Skin of body (tissue), 2 donors: Measurements from ENCODE around the gene TMEM266. TPM values are rescaled to one million over a fixed set of nuclear protein-coding genes. Genes with fewer than 3 reads are reported as not detected.
A peak's percentile ranks its signal among the peaks of the same experiment; 100 is the strongest.

Source experiments
- DNase-seq: peaks from one replicate; lab custom pipeline; 2025; lab: John Stamatoyannopoulos, UW
- total RNA-seq: library from RNA; depleted of rRNA; stranded (reverse); fragments of >200 nt; gene quantifications from one replicate; pipeline ENCODE4 v1.2.3, GENCODE V29; 2014

The TMEM266 gene
- total RNA-seq, 1 donor from 2014 or later, result 0.20 TPM

DNA sequence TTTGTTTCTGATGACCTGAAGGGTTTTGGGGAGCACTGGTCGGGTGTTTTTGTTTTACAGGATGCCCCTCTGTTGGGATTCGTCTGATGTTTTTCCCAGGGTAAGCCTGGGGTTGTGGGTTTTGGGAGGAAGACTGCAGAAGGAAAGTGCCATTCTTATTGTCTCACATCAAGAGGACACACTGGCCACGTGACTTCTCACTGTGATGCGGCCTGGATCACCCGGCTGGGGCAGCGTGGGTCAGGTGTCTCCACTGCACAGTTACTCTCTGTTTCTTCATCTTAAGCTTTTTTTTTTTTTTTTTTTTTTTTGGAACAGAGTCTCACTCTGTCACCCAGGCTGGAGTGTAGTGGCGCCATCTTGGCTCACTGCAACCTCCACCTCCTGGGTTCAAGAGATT, 120.5 kb downstream of the TMEM266 start:
- no peak for DNase-seq

DNA sequence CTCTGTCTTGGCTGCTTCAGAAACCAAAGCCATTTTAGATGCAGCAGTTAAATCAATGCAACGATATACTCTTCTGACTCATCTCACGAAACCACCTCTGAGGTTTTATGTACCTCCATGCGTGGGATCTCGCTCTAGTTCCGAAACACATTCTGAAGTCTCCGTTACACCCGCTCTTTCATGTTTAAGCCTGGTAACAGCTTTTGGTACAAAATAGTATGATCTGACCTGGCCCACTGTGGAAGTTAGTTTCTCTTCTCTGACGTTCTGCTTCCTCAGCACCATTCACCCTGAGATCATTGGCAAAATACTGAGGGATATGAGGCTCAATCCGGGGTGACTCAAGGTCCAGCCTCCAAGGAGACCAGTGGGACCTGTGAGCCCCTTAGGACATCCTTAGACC, 121.9 kb downstream of the TMEM266 start:
- DNase-seq, result no peak

GRCh38 chr15:76183930-76184649, 124.3 kb downstream of the TMEM266 start:
- DNase-seq, result peak; percentile 23

DNA sequence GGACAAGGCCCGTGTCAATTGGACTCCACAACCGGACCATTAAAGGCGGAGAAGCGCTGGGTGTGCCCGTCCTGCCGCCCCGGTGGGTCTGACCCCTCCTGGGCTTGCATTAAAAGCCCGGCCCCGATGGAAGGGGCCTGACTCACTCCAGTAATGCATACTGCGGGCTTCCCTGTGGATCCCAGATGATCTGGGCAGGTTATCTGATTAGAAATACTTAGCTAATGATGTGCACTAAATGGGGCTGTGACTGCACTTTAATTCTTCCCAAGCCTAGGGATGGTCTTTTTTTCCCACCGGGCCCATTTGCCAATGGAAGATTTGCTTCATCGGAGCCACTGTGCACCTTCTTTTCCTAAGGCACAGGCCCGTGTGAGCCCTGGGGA, 124.9 kb downstream of the TMEM266 start:
- no peak for DNase-seq

DNA sequence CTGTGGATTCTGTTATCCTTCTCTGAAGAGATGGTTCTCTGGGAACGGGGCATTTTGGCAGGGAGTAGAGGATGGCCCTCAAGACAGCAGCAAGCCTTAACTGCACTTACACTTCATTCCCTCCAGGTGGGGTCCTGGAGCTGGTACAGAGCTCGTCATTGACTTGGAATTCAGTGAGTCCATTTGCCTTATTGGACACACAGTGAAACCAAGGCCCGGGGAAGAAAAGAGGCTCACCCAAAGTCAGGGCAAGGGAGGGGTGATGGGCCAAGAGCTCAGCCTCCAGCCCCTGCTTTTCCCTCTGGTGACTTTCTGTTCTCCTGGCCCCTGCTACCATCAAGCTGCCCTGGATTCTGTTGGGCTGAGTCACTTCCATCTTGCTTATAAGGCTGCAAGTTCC, 125.9 kb downstream of the TMEM266 start:
- no peak for DNase-seq

DNA sequence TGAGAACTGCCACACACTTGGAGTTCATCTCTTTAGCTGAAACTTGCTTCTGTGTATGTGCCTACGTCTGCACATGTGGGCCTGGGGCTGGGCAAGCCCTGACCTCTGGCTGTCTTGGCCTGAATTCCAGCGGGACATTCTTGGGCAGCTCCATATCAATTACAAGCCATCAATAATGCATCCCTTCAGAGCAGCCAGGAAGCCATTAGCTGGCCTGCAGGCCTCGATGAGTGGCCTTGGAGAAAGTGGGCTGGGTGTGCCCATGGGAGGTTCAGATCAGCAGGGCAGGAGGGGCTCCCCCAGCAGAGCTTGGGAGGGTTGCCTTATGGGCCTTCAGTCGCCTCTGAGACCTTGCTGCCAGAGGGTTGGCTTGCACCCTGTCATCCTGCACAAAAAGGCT, 127.4 kb downstream of the TMEM266 start:
- no peak for DNase-seq

DNA sequence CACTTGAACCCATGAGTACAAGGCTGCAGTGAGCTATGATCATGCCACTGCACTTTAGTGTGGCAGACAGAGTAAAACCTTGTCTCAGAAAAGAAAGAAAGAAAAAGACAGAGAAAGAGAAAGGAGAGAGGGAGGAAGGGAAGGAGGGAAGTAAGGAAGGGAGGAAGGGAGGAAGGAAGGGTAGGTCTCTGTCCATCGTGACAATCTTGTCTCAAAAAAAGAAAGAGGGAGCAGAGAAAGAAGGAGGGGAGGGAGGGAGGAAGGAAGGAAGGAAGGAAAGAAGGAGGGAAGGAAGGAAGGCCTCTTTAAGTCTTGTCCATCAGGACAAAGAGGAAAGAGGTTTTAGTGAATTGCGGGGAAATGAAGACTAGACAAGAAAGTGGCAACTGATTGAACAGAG, 129.3 kb downstream of the TMEM266 start:
- no peak for DNase-seq

DNA sequence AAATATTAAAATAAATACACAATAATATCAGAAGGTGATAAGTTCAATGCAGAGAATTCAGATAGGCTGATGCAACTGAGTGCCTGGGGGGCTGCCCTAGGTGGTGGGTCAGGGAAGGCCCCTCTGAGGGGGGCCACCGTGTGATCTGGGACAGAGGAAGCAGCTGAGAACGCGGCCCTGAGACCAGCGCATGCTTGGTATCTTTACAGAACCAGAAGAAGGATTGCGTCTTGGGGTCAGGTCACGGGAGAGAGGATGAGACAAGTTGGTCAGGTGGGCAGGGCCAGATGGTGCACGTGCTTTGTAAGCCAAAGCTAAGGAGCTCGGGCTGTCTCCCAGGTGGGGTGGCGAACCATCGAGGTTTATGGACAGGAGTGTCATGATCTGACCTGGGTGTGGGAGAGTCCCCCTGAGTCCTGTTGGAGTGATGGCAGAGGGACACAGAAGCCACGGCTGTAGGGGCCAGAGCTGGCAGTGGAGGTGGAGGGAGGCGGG, 130.3 kb downstream of the TMEM266 start:
- no peak for DNase-seq

DNA sequence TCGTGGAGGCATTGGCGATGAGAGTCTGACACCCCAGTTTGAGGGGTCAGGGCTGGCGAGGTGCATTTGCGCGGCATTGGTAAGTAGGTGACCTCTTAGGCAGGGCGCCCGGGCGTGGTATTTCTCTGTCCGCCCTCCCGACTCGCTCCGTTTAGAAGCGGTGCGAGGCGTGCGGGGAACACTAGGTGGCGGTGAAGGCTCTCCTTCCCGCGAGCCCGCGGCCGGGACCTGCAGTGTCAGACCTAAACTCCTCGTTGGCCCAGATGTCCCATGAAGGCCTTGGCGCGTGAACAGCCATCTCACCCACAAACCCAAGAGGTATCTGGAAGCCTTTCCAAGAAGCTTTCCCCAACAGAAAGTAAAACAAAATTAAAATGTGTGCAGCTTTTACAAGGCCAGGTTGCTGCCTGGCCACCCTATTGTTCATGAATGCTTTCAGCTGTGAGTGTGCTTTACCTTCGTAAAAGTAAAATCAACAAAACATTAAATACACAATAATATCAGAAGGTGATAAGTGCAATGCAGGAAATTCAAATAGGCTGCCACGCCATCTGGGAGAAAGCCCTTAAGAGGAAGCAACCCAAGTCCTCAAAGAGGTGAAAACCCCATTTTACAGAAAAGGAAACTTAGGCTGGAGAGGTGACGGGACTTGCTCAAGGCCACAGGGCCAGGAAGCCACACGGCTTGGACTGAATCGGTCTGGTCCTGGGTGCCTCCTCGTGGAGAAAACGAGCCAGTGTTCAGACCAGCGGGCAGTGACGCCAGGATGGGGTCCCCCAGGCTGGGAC, 131.2 kb downstream of the TMEM266 start:
- DNase-seq, result peak; percentile 25

DNA sequence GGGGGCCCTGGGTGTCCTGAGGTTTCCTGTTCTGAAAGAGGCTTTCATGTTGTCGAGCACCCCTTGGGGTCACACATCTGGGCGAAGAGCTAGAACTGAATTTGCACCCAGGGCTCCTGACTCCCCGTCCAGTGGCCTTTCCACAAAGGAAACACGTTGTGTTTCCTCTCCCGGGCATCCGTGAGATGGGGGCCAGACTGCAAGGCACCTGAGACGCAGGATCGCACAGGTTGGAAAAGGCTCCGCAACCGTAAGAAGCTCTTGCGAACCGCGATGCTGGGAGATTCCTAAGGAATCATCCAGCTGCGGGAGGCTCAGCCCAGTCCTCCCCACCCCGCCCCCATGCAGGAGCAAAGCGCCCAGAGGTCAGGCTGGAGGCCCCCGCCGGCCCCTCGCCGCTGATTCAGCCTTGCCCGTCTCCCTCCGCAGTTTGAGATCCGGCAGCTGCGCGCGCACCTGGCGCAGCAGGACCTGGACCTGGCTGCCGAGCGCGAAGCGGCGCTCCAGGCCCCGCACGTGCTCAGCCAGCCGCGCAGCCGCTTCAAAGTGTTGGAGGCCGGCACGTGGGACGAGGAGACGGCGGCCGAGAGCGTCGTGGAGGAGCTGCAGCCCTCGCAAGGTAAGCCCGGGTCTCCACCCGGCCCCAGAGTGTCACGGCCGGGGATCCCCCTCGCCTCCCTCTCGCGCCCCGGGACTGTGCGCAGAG, 131.9 kb downstream of the TMEM266 start:
- no peak for DNase-seq

GRCh38 chr15:76192715-76193114, 132.9 kb downstream of the TMEM266 start:
- DNase-seq, result no peak

DNA sequence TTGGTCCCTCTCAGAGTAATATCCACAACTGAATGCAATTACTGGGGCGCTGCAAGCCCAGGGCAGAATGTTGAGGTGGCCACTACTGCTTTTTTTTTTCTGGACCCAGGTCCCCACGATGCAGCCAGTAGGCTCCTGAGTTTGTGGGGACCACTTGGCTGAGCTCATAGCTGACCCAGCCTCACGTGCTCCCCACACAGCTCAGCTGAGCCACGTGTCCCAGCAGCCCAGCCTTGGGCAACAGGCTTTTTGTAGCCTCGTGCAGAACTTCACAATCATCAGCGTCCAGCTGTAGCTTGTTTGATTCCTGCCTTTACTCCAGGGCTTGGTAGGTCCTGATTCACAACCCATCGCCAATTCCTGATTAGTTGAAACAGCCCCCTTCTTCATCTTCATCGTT, 134.1 kb downstream of the TMEM266 start:
- DNase-seq, result no peak

- DNase-seq, result no peak
Observed at GRCh38 chr15:76195506-76196268, 135.9 kb downstream of the TMEM266 start.

GRCh38 chr15:76196269-76197231, 136.8 kb downstream of the TMEM266 start:
- no peak for DNase-seq

- no peak for DNase-seq
Observed at GRCh38 chr15:76197703-76198455, 138.1 kb downstream of the TMEM266 start.

- DNase-seq, result no peak
Observed at GRCh38 chr15:76198456-76199105, 138.8 kb downstream of the TMEM266 start.

GRCh38 chr15:76199106-76200082, 139.6 kb downstream of the TMEM266 start:
- no peak for DNase-seq

DNA sequence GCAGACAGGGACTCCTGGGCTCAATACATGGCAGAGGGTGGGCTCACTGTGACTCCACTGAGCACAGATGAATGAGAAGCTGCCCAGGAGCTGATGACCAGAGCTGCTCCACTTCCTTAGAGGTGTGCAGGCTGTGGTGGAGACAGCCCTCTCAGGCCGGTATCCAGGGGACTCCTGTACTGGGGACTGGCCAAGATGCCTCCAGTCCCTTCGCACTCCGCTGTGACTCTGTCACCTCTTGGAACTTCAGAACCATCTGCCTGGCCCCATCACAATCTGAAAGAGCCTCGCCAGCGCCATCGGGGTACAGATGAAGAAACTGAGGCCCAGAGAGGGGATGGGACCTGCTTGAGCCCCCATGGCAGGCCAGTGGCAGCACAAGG, 140.3 kb downstream of the TMEM266 start:
- DNase-seq, result no peak
